ENCODE measurements around the gene XCR1.

The XCR1 gene

DNA sequence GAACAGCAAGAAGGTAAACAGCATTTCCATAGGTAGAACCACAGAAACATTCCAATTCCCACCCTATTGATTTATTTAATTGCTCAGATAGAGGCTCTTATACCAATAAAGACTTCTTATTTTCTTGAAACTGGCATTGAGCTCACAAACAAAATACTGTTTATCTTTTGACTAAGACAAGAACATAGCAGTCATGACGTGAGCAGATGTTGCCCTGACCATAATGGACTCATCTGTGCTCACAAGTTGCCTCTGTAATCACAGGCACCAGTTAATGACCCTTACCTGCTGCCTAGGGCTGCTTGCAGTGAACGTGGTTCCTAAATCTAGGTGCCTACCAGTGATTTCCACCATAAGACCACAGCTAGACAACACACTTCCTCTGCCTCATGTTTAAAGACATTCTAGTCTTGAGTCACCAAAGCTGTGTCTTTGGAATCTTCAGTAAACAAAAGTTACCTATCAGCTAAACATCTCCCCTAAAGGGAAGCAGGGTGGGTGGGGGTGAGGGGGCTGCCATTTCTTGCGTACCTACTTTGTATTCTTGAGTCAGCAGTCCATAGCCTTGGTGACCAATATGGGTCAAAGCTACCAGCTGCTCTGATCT, 33.8 kb downstream of the XCR1 start:
- no peak overlapping the region for H3K4me3 ChIP-seq (ENCODE audit: low read length)
- no peak for DNase-seq (ENCODE audit: low read depth)
- TF ChIP-seq, protein P1, sequence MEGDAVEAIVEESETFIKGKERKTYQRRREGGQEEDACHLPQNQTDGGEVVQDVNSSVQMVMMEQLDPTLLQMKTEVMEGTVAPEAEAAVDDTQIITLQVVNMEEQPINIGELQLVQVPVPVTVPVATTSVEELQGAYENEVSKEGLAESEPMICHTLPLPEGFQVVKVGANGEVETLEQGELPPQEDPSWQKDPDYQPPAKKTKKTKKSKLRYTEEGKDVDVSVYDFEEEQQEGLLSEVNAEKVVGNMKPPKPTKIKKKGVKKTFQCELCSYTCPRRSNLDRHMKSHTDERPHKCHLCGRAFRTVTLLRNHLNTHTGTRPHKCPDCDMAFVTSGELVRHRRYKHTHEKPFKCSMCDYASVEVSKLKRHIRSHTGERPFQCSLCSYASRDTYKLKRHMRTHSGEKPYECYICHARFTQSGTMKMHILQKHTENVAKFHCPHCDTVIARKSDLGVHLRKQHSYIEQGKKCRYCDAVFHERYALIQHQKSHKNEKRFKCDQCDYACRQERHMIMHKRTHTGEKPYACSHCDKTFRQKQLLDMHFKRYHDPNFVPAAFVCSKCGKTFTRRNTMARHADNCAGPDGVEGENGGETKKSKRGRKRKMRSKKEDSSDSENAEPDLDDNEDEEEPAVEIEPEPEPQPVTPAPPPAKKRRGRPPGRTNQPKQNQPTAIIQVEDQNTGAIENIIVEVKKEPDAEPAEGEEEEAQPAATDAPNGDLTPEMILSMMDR (conservative IDR thresholded peaks at IDR 0.05; ENCODE audit: low read depth, low read length) = no peak

DNA sequence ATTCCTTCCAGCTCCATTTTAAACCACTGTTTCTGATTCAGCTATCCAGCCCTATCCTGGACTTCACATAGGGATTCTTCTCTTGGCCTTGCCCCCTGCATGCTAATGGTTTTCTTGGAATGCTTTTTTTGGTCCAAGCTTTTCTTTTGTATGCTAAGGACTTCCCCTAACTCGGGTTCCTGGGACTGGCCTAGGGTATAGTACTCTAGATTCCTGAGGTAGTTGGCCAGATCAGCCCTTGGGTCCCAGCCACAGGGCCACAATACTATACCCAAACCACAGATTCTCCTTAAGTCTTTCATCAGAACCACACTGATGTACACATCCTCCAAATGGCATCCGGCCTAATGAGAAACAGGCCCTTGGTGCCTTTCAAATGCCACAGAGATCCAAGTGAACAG, 34.5 kb downstream of the XCR1 start:
- TF ChIP-seq, protein P1 (conservative IDR thresholded peaks at IDR 0.05; ENCODE audit: low read depth, low read length) = no peak
- DNase-seq (ENCODE audit: low read depth) = no peak
- no peak overlapping the region for H3K4me3 ChIP-seq (ENCODE audit: low read length)

DNA sequence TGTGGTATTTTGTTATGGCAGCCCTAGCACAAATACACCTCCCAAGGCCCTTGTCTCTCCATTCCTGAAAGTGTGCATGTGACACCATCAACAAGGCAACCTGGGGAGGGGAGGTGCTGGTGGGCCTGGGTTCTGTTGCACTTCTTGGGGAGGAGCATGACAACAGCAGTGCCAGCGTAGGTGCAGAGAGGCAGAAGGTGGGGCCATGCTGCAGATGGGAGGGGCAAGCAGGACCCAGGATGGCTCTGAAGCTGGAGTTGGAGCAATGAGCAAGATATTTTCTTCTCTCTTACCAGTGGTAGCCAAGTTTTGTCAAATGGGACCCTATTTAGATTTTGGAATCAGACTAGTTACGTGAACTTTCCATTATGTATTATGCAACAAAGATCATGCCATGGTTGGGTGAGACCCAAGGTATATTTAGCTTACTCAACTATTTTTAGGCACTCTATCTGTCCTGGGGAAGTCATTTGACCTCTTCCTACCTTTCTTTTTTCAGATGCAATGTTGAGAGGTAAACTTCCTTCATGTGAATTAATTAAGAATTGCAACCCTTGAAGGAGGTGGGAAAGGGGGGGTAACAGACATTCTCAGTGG, 35.1 kb downstream of the XCR1 start:
- TF ChIP-seq, protein P1 (conservative IDR thresholded peaks at IDR 0.05; ENCODE audit: low read depth, low read length) = no peak
- DNase-seq (ENCODE audit: low read depth) = no peak
- H3K4me3 ChIP-seq (ENCODE audit: low read length) = no peak overlapping the region

DNA sequence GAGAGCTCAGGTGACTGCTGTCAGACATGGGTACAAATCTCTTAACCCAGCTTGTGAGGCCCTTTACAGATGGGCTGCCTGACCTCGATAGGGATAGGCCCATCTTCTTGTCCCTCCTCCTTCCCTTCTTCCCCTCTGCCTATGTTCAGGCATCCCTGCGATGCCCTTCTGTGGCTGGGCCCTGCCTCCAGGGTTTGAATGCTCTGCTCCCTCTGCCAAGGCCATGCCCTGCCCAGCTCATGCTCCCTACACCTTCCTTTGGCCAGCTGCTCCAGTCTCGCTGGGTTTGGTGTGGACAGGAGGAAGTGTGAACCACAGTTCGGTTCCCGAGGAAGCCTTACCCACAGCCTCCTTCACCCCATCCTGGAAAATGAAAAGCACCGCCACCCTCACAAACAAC, 35.9 kb downstream of the XCR1 start:
- H3K4me3 ChIP-seq (ENCODE audit: low read length) = no peak overlapping the region
- DNase-seq (ENCODE audit: low read depth) = no peak
- TF ChIP-seq, protein P1 (conservative IDR thresholded peaks at IDR 0.05; ENCODE audit: low read depth, low read length) = no peak

DNA sequence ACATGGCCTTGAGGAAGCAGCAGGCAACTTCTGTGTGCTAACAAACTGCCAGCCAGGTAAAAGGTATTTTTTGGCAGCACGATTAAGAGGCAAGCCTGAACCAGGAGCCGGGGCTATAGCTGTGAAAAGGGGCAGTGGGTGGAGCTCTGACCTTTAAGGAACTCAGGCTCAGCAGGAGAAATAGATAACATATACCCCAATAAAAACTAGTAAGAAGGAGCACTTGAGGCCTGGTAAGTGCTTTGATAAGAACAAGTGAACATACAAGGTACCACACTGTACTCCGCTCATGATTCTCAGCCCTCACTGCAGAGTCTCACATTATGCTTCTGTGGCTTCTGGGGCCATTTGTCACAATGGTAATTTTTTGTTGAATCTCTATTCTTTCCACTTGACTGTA, 37.1 kb downstream of the XCR1 start:
- TF ChIP-seq, protein P1 (conservative IDR thresholded peaks at IDR 0.05; ENCODE audit: low read depth, low read length) = no peak
- no peak for DNase-seq (ENCODE audit: low read depth)
- no peak overlapping the region for H3K4me3 ChIP-seq (ENCODE audit: low read length)

DNA sequence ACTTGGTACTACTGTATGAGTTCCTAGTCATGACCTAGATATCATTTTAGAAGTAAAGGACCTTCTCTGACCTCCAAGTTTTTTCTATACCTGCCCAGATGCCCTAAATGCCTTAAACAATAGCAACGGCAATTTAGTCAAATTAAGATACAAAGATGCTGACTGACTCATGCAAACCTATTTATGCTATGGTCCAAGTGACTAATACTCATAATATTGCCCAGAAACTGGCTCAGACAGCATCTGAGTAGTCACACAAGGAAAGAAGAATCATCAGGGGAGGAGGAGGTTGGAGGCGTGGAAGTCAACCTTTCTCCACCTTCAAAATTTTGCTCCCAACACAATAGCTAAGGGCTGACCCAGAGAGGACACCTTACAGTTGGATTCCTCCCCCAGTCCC, 38.5 kb downstream of the XCR1 start:
- no peak for DNase-seq (ENCODE audit: low read depth)
- no peak overlapping the region for H3K4me3 ChIP-seq (ENCODE audit: low read length)
- TF ChIP-seq, protein P1 (conservative IDR thresholded peaks at IDR 0.05; ENCODE audit: low read depth, low read length) = no peak

DNA sequence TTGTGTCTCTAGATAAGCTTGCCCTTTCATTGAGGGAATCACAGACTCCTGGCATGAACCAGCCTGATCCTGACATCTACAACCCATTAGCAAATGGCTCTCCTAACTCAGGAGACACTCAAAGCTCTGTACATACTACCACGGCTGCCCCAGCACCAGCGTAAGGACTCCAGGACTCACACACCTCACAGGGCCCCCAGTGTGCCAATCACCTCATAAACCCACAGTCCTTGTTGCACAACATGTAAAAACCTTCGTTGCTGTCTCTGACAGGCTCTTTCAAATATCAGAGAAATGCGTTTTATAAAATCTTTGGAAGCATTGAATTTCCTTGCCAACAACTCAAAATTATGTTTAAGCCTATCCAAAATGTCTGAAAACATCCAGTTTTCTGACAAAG, 38.9 kb downstream of the XCR1 start:
- TF ChIP-seq, protein P1 (conservative IDR thresholded peaks at IDR 0.05; ENCODE audit: low read depth, low read length) = no peak
- no peak for DNase-seq (ENCODE audit: low read depth)
- H3K4me3 ChIP-seq (ENCODE audit: low read length) = no peak overlapping the region

Data from retinal pigment epithelial cell (primary cell).